ENCODE data around the gene EPYC. TPM values are rescaled to one million over a fixed set of nuclear protein-coding genes. Genes with fewer than 3 reads are reported as not detected.

Gene EPYC
- total and polyA plus RNA-seq, 10 of the 15 experiments (the other 5 are each of a cell fraction or from before 2014, with no cell fraction given): not detected

- peak; percentile 92 for TF ChIP-seq SKIL (IDR thresholded peaks at IDR 0.05; ENCODE audit: low read depth, poor library complexity, severe bottlenecking)
- no peak for TF ChIP-seq YY1 (IDR thresholded peaks at IDR 0.05; ENCODE audit: low read depth, low read length)
- no peak for TF ChIP-seq RCOR1 (conservative IDR thresholded peaks at IDR 0.05; ENCODE audit: low read depth, low read length)
- peak; percentile 70; the same call in 1 of the 2 replicates for TF ChIP-seq PAX5 (IDR thresholded peaks at IDR 0.05; ENCODE audit: borderline replicate concordance, low read depth, low read length)
- no peak for TF ChIP-seq NR2C1 (IDR thresholded peaks at IDR 0.05)
- no peak for TF ChIP-seq REST (IDR thresholded peaks at IDR 0.05; ENCODE audit: low read depth, low read length)
- no peak for TF ChIP-seq ZNF687 (IDR thresholded peaks at IDR 0.05)
- no peak for TF ChIP-seq ZNF274 (IDR thresholded peaks at IDR 0.05; ENCODE audit: insufficient read depth, insufficient read length)
- peak; percentile 99 for TF ChIP-seq MTA2 (IDR thresholded peaks at IDR 0.05; ENCODE audit: low read depth)
- peak; percentile 66 for TF ChIP-seq NBN (IDR thresholded peaks at IDR 0.05)
- peak; percentile 46; the same call in 1 of the 2 replicates for TF ChIP-seq CREM (IDR thresholded peaks at IDR 0.05; ENCODE audit: low read depth)
- no peak for TF ChIP-seq SREBF1 (IDR thresholded peaks at IDR 0.05; ENCODE audit: low read length)
- no peak for TF ChIP-seq HDAC6 (IDR thresholded peaks at IDR 0.05; ENCODE audit: unreplicated experiment)
- TF ChIP-seq IKZF1 (conservative IDR thresholded peaks at IDR 0.05): peak; percentile 55; the same call in 1 of the 2 replicates
- no peak for TF ChIP-seq IRF5 (IDR thresholded peaks at IDR 0.05; ENCODE audit: borderline replicate concordance)
- peak; percentile 94 for TF ChIP-seq ATF2 (IDR thresholded peaks at IDR 0.05; ENCODE audit: low read length)
- TF ChIP-seq SP1 (IDR thresholded peaks at IDR 0.05; ENCODE audit: low read depth, low read length): no peak
- no peak for TF ChIP-seq KLF5 (IDR thresholded peaks at IDR 0.05; ENCODE audit: partially characterized antibody)
- TF ChIP-seq JUNB (IDR thresholded peaks at IDR 0.05): peak; percentile 72
Observed at GRCh38 chr12:91009319-91009950, 4.7 kb upstream of the EPYC start (continued).
